ENCODE measurements around the gene GAR1.
"Not testable (repeated sequence)": the region's sequence is repeated elsewhere in the genome, so short reads cannot be mapped to it uniquely, and the experiment has no call there.

The GAR1 gene

DNA sequence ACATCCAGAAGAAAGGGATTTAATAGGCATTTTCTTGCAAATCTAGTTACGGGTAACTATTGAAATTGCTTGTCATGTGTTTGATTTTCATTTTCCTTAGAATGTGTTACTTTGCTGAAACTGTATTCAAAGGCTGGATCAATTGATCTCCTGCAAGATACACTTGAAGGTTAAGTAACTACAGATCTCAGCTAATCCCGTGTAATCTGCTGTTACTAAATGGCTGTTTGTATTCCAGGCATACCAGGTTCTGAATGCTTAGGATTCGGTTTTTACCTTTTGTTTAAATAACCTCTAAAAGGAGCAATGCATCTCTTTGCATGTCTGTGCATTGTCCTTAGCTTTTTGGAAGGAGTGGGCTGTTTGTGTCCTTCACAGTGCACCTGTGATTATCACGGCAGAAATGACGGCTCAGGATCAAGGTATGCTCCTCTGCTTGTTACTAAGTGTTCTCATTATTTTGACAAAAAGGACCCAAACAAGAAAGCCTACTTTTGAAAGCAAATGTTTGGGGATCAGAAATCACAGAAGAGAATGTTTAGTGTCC lies 32.4 kb downstream of the GAR1 start, which contains the start of gene LRIT3:
LRIT3 (plus strand) TSS at position 212 of the 547 bp plus-strand sequence; CDS start at position 307, 95 bp downstream.
- no peak for DNase-seq

DNA sequence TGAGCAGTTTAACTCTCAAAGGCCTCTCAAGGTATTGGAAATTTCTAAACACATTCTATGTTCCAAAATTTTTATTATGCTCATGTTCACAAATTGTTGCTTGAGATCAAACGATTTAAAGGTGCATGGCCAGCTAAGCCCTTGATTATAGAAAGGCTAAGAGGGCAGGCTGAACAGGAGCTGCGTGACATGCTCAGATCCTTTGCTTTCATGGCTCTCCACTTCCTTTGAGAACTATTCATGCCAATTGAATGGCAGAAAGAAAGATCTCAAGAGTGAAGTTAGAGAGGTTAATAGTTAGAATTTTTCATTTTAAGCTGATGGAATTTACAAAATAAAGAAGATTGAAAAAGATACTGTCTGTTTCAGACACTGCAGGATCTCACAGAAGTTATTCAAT lies 32.9 kb downstream of the GAR1 start:
- DNase-seq = no peak

DNA sequence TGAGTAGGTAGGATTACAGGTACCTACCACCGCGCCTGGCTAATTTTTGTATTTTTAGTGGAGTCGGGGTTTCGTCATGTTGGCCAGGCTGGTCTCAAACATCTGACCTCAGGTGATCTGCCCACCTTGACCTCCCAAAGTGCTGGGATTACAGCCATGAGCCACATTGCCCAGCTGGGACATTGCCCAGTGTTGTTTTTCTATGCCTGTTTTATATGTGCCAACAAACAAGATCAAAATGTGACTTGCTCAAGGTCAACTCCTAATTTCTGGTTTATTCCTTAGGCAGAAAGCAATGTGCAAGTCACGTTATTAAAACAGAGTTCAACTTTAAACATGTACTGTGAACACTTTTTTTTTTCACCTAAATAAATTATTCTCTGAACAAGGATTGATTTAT lies 35.0 kb downstream of the GAR1 start:
- no peak for DNase-seq

DNA sequence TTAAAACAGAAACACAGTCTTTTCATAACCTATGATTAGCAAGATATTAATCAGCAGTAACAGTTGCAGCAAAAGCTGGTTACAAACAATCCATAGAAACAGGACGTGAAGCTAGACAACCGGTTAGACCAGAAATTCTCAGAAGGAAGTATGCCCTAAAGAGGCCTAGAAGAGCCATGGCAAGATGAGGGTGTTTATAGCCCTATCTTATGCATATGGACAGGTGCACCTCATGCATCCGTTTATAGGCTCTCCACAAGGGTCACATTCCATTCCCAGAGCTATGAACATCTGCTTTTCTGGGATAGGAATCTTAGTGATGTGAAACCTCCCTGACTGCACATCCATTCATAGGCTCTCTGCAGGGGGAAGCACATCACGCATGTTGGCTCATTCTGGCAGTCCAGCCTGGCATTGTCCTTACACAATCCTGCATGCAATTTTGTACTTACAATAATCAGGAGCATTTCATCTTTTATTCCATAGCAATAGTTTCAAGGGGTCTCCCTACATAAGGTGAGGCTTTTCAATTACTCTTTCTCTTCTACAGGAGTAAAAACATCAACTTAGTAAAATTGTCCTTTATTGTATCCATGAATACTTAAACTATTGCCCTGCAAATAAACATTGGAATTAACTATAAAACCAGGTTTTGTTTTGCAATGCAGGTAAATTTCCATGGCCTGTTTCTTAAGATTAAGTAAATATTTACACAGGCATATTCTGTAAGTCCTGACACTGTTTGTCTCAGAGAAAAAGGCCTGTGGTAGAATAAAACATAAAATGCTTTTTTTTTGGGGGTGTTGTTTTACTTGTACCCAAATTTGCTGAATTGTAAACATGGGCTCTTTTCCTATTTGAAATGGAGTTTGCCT lies 44.1 kb downstream of the GAR1 start:
- not testable (repeated sequence) for DNase-seq

DNA sequence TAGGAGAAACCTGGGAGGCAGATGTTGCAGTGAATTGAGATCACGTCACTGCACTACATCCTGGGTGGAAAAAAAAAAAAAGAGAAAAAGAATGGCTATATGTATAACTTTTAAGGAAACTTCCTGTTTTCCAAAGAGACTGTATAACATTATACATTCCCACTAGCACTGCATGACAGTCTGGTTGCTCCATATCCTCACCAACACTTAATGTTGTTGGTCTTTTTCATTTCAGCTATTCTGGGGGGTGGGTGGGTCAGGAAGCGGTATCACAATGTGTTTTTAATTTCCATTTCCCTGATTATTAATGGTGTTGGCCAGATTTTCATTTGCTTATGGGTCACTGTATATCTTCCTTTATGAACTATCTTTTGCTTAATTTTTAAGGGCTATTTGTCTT lies 45.7 kb downstream of the GAR1 start:
- DNase-seq = no peak

DNA sequence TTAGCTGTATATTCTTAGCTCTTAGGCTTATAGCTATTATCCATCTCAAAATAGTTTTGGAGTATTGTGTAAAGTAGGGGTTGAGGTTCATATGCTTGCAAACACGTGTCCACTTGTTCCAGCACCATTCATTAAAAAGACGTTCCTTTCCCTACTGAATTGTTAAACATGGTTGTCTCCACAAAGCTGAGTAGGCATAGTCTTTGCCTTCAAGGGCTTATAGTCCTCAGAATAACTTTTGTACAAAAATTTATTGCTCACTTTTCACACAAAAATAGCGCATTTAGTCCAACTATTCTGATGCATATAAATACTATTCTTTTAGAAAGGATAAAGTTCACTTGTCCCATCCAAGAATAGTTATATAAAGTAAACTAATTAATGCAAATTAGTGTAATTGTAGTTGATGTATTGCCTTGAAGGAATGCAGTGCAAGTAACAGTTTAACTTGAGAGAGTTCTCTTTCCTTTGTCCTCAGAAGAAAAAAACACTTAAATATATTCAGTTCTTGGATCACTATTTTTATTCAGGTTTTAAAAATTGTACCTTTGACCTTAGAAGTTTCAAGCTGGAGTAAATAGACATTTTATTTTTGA lies 46.5 kb downstream of the GAR1 start:
- no peak for DNase-seq

DNA sequence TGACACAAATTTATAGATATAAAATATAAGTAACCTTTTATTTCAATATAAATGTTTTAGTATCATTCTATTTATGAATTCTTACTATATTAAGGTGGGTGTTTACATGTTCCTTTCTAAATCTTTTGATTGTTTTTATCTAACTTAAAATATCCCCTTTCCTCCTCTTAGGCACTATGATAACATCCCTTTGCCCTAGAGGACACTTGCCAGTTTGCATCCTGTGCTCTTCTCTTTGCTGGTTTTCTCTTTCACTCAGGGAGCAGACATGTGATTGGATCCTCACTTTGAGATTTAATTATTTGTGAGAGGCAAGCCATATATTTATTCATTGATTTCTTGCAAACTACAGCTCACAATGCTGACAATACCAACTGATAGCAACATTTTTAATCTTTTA lies 48.6 kb downstream of the GAR1 start:
- DNase-seq = no peak

DNA sequence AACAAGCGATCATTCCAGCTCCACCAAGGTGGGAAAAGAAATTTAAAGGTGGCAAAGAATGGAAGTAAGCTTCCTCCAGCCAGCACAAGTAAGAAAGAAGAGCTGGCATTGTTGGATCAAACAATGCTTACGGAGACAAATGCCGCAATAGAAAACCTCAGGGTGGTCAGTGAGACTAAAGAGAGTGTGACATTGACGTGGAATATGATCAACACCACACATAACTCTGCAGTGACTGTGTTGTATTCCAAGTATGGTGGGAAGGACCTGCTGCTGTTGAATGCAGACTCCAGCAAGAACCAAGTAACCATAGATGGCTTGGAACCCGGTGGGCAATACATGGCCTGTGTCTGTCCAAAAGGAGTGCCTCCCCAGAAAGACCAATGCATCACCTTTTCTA lies 54.5 kb downstream of the GAR1 start:
- no peak for DNase-seq

DNA sequence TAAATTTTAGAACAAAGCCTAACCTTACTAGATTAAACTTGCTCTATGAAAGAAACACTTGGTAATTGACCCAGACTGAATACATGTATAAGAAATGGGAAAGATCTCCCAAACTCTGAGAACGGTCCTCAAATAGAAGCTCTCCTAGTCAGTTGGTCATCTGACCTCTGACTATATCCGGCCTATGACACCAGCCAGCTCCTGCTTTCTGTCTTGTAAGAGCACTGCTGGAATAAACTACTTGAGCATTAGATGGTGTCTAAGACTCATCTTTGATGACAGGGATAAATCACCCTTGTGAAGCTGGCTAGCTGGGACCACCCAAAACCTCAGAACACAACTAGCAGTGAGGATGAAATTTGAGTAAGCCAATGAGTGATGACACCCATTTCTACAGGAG lies 56.5 kb downstream of the GAR1 start:
- no peak for DNase-seq

DNA sequence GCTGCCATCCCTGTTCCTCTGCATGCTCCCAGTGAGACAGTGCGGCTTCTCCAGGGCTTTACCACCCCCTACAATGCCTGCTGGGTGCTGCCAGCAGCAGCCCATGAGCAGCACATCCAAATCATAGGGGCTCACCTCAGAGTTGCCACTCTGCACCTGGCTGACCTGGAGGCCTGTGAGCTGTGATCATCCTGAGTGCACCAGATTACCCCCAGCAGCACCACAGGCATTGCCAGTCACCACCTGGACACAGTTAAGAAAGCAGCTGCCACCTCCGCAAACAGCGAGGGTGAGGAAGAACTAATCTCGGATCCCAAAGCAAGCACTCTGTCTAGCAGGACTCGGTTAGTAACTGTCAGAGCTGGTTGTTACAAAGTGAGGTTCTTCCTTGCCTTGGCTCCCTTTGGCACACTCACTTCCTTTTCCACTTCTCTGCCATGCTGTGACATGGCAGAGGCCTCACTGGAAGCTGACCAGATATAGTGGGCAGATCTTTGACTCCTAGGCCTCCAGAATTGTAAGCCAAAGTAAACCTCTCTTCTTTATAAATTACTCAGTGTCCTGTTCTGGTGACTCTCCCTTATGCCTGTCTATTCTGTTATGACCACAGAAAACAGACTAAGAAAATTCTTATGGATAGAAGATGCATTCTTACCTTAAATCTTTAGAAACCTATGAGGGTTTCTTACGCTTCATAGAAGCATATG lies 57.5 kb downstream of the GAR1 start:
- no peak for DNase-seq

DNA sequence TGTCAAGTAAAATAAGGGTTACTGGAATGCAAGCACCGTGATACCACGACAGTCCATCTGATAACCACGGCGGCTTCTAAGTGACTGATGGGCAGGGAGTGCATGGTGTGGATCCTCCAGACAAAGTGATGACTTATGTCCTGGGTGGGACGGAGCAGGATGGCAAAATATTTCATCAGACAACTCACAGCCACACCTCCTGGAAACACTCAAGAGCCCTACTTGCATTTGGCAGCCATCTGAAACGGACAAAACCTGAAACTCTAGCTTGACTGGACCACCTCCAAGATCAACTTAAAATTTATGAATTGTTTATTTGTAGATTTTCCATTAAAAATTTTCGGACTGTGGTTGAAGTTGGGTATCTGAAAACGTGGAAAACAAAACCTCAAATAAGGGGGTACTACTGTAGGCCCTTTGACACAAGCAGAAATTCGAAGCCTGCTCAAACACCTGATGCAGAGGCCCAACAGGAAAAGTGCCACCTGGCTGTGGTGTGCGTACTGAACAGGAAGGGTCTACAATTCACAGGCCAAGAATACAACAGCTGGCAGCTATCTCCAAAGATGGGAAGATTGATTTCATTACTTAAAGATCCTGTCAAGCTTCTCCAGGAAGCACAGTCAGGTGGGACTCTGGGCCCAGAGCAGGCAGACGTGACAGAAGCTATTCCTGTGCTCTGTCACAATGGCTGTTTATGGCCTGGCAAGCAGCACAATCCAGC lies 58.4 kb downstream of the GAR1 start:
- DNase-seq = no peak
